Muscle layer of duodenum (tissue), 2 donors: Measurements from ENCODE around the gene SNORC.

Experiments
- H3K27ac ChIP-seq: one replicate; pipeline ENCODE4 v1.7.0; 2013; ENCODE audit warnings: mild to moderate bottlenecking, low read length
- H3K27me3 ChIP-seq: one replicate; pipeline ENCODE4 v1.7.0; 2013; ENCODE audit warnings: low read depth, mild to moderate bottlenecking, control low read depth, low read length
- H3K36me3 ChIP-seq, 2 donors: one replicate each; pipeline ENCODE4 v1.7.0; 2013; ENCODE audit warnings: low read length in 2 of 2, control low read depth in 1 of 2, mild to moderate bottlenecking in 1 of 2; ENCODE audit not compliant: insufficient read depth in 2 of 2, control insufficient read depth in 1 of 2
- H3K4me1 ChIP-seq, 2 donors: one replicate each; pipeline ENCODE4 v1.7.0; 2013; ENCODE audit warnings: low read length in 2 of 2, mild to moderate bottlenecking in 2 of 2, control low read depth in 1 of 2, moderate library complexity in 1 of 2; ENCODE audit not compliant: insufficient read depth in 2 of 2, control insufficient read depth in 1 of 2
- H3K4me3 ChIP-seq, 2 donors: one replicate each; pipeline ENCODE4 v1.7.0; 2013; ENCODE audit warnings: low read length in 2 of 2, low read depth in 1 of 2, mild to moderate bottlenecking in 1 of 2
- H3K9me3 ChIP-seq, 2 donors: one replicate each; pipeline ENCODE4 v1.7.0; 2013; ENCODE audit warnings: low read length in 2 of 2, control low read depth in 1 of 2, mild to moderate bottlenecking in 1 of 2; ENCODE audit not compliant: control insufficient read depth in 1 of 2
- donor health status: healthy.

The SNORC gene

DNA sequence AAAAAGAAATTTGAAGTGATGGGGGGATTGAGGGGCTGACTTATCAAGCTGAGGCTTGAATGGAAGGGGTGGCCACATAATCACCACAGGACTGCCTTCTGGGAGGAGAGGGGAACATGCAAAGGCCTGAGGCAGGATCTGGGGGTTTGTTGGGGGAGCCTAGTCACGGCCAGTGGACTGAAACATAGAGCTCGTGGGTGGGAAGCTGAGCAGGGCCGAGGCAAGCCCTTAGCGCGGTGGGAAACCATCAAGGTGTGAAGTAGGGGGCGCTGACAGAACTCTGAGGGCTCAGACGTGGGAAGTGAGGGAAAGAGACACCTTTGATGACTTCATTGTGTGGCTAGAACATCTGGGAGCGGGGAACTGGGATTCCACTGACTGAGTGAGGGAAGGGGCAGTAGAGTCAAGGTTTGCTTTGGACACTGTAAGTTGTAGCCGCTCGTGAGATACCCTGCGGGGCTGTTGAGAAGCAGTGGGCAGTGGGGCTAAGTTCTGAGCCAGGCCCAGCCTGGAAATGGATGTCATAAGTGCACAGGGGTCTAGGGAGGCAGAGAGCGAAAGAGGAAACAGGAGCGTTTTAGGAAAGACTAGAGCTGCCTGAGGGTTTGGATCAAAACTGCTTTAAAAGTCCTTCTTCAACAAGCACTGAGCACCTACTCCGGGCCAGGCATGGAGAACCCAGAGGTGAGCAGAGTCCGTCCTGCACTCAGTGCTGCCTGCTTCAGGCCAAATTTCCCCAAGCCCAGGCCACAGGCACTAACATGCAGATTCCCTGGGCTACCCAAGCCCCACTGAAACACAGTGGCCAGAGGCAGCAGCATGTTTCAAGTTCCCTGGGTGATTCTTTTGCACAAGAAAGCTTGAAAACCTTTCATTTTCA, 686 bp upstream of the SNORC start:
- H3K27me3 ChIP-seq: no peaks in the 10 kb centered on the region
- H3K4me3 ChIP-seq: no peak overlapping the region
- no peaks in the 10 kb centered on the region for H3K36me3 ChIP-seq
- H3K4me1 ChIP-seq: peaks cover 0 to 7% of the 10 kb centered on the region in 2 donors
- no peaks in the 10 kb centered on the region for H3K9me3 ChIP-seq
- H3K27ac ChIP-seq: no peak overlapping the region

DNA sequence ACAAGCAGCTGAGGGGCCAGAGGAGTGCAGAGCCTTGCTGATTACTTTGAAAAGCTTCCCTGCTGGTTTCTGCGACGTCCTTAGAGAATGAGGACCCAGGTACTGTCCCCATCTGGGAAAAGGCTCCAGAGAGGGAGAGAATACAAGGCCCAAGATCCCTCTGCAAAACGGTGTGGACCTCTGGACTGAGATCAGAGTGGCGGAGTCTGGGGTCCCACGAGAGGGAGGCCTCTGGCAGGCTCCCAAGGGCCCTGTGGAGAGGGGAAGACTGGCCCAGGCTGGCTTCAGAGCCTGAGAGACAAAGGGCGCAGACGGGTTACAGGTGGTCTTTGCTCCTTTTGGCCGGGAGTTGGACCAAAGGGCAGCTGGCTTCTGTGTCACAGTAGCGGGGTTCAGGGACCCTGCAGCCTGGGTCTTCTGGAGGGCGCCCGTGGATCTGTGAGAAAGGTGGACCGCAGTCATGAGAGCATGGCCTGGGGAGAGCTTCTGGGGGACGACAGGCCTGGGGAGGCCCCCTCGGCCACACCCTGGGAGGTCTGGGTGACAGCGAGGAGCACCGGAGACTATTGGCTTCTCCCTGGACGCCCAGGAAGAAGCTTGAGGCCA, 805 bp downstream of the SNORC start:
- no peaks in the 10 kb centered on the region for H3K36me3 ChIP-seq
- H3K27ac ChIP-seq: no peak overlapping the region
- H3K4me1 ChIP-seq: peaks cover 4 to 7% of the 10 kb centered on the region in 2 donors
- H3K4me3 ChIP-seq: no peak overlapping the region
- no peaks in the 10 kb centered on the region for H3K9me3 ChIP-seq
- peaks cover 5% of the 10 kb centered on the region for H3K27me3 ChIP-seq

DNA sequence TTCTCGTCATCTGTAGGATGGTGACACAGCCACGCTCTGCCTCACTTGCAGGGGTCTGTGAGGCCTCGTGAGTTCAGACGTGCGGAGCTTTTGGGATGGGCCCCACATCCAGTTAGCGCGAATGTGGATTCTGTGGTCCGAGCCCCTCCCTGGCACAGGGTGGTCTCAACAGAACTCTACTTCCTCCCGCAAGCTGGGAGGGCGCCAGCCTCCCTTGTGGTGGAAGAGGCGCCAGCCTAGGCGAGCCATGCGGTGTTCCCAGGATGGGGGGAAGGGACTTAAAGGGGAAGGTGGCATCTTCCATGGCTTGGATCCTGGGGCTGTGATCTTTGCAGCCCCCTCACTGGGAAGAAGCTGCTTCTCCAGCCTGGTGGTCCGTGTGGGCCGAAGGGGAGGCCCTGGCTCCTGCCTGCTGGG, 1.4 kb downstream of the SNORC start:
- Histone ChIP-seq H3K27me3 (peaks cover 5% of the 10 kb centered on the region), H3K36me3 (no peaks in the 10 kb centered on the region), H3K27ac (no peak overlapping the region), H3K9me3 (no peaks in the 10 kb centered on the region), H3K4me1 (peaks cover 6 to 7% of the 10 kb centered on the region in 2 donors), H3K4me3 (no peak overlapping the region)

DNA sequence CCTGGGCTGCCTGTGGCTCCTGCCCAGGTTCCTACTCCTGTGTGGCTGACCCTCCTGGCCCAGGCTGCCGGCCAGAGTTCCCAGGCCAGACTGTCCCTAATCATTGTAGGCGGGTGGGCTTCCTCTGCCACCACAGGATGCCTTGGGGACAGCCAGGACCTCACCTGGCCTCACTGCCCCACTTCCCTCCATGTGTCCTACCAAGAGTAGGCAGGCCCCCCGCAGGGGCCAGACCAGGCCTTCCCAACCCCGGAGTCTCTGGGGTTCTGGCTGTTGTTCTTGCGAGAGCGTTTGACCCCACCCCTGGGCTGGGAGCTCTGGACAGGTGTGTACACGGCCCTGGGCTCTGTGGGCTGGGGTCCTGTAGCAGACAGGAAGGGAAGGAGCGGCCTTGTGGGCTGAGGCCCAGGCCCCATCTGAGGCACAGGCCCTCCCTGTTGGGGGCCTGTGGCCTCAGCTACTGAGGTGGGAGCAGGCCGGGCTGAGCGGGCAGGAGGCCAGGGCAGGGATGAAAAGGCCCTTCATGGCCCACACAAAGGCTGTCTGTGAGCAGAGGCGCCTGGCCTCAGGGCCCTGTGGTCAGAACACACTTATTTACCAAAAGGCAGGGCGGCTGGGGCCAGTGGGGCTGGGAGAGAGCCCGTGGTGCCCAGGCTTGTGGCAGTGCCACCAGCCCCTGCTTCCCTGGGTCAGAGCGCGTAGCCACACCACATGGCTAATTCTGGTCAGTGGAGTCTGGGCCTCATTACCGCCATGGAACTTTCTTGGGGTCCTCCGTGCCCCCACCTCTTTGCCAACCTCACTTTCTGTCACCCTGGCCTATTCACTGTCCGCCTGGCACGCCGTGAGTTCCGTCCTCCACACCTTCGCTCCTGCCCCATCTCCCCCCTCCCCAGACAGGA, 2.0 kb downstream of the SNORC start:
- Histone ChIP-seq H3K27me3 (peaks cover 5% of the 10 kb centered on the region), H3K36me3 (no peaks in the 10 kb centered on the region), H3K4me3 (no peak overlapping the region), H3K9me3 (no peaks in the 10 kb centered on the region), H3K27ac (no peak overlapping the region), H3K4me1 (peaks cover 7 to 12% of the 10 kb centered on the region in 2 donors)

DNA sequence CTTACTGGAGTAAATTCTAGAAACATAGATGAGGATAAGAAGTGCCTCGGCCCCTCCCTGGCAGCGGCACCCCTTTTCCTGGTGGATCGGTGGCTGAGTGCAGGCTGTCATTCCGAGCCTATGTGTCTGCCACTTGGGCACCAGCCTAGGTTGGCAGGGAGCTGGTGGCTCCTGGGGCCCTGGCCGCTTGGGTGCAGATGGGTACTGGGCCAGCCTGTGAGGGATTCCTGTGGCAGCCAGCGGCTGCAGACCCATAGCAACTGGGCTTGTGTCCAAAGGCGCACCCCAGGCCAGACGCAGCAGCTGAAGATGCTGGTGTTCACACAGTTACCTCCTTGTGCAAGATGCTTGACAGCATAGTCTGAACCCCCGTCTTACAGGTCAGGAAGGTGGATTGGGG, 2.8 kb downstream of the SNORC start:
- Histone ChIP-seq H3K9me3 (no peaks in the 10 kb centered on the region), H3K4me1 (peaks cover 7 to 13% of the 10 kb centered on the region in 2 donors), H3K27ac (no peak overlapping the region), H3K27me3 (peaks cover 5% of the 10 kb centered on the region), H3K36me3 (no peaks in the 10 kb centered on the region), H3K4me3 (no peak overlapping the region)

DNA sequence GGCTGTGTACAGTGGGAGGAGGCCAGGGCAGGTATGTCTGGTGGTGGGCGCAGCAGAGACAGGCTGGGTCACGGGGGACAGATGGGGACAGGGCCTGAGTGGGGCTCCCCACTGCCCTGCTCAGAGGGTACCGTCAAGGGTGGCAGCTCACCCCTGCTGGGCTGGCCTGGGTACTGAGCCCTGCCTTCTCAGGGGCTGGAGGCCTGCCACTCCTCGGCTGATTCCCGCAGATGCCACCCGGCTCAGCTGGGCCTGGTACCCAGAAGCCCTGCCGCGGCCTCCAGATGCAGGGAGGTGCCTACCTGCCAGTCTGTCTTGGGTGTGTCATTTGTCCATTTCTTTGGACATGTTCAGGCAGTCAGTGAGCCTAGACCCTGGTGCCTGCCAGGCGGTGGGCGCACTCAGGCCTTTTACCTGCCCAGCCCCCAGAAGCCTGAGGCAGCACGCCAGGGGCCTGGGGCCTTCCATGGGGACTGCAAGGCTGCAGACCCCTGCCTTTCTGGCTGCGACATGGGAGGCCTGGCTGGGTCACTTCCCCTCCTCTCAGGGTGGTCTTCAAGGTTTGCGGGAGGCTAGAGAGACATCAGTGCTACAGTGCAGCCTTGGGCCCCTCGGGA, 3.3 kb downstream of the SNORC start:
- Histone ChIP-seq H3K27me3 (peaks cover 5% of the 10 kb centered on the region), H3K27ac (peak overlapping the region; percentile 69), H3K4me1 (peaks cover 7 to 13% of the 10 kb centered on the region in 2 donors), H3K4me3 (no peak overlapping the region), H3K36me3 (no peaks in the 10 kb centered on the region), H3K9me3 (no peaks in the 10 kb centered on the region)

DNA sequence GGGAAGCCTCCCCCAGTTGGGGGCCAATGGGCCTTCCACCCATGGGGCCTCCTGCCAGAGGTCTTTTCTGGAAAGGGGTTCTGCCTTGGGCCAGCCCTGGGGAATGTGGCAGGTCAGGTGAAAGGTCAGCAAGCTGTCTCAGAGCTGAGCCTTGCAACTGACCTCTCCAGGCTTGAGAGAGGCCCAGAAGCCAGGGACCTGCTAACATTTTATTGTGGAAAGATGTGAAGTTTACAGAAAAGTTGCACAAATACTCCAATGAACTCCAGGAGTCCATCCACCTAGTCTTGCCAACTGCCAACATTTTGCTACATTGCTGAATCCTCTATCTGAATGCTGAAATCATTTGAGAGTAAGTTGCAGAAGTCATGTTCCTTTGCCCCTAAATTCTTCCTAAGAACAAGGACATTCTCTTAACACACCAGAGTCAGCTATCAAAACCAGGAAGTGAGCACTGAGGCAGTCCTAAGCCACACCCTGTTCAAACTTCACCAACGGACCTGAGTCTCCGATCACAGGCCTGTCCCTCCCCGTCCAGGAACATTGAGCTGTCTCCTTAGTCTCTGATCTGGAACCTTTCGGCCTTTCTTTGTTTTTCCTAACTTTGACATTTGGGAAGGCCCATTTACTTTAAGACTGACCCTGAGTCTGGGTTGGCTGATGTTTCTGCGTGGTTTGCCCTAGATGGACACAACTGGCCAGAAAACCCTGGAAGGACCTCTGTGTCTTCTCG, 4.0 kb downstream of the SNORC start:
- peaks cover 5% of the 10 kb centered on the region for H3K27me3 ChIP-seq
- H3K27ac ChIP-seq: peak overlapping the region; percentile 69
- peaks cover 7 to 13% of the 10 kb centered on the region in 2 donors for H3K4me1 ChIP-seq
- H3K9me3 ChIP-seq: no peaks in the 10 kb centered on the region
- no peak overlapping the region for H3K4me3 ChIP-seq
- H3K36me3 ChIP-seq: no peaks in the 10 kb centered on the region

DNA sequence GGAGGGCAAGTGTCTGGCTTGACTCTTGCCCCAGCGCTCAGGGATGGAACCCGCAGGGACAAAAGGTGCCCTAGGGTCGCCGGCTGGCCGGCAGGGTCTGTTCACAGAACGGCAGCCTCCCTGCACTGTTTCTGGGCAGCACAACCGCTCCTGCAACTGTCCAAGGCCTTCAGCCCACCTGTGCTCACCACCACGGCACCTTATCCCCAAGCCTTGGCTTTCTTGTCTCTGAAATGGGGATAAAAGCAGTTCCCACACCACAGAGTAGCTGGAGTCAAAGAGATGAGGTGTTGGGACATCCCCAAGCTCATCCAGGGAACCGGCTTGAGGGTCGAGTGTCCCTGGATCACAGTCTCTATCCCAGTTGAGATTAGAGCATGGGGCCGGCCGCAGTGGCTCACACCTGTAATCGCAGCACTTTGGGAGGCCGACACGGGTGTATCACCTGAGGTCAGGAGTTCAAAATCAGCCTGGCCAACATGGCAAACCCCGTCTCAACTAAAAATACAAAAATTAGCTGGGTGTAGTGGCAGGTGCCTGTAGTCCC, 4.7 kb downstream of the SNORC start:
- Histone ChIP-seq H3K4me1 (peaks cover 7 to 13% of the 10 kb centered on the region in 2 donors), H3K27me3 (peaks cover 5% of the 10 kb centered on the region), H3K27ac (peak overlapping the region; percentile 51)

DNA sequence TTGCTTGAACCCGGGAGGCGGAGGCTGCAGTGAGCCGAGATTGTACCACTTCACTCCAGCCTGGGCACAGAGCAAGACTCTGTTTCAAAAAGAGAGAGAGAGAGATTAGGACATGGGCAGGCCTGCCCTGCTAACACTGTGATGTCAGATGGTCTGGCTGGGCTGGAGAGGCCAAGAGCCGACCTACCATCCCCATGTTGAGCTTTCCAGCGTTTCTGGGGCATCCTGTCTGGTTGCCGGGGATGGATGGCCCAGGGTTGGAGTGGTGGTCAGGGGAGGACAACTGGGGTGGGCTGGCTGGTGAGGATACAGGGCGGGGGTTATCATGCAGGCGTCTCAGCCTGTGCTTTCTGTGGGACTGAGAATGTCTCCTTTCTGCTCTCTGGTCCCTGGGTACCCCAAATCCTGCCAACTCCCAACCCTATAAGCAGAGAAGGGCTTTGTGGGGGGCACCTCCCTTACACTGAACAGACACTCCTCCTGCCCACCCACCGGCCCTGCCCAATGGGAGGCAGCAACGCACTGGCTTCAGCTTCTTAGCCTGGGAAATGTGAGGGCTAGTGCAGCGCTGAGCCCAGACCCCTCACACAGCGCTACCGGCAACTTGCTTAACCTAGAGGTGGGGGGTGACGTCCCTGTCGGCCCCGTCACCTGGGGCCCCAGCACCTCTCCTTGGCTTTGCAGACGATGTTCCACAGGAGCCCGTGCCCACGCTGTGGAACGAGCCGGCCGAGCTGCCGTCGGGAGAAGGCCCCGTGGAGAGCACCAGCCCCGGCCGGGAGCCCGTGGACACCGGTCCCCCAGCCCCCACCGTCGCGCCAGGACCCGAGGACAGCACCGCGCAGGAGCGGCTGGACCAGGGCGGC, 5.4 kb downstream of the SNORC start:
- Histone ChIP-seq H3K36me3 (no peaks in the 10 kb centered on the region), H3K27me3 (peaks cover 5% of the 10 kb centered on the region), H3K9me3 (no peaks in the 10 kb centered on the region), H3K27ac (no peak overlapping the region), H3K4me1 (peaks cover 7 to 13% of the 10 kb centered on the region in 2 donors), H3K4me3 (peak overlapping the region; percentile 27 to 33)

More for the DNA sequence above, 4.7 kb downstream of the SNORC start:
- no peaks in the 10 kb centered on the region for H3K36me3 ChIP-seq
- no peaks in the 10 kb centered on the region for H3K9me3 ChIP-seq
- H3K4me3 ChIP-seq: no peak overlapping the region
